OCI-LY7 (cell line): ENCODE results near the gene NAGS. TPM values are rescaled to one million over a fixed set of nuclear protein-coding genes. Genes with fewer than 3 reads are reported as not detected.

Experiments used
- BruUV-seq: library from RNA; stranded (reverse); fragments of 400-500 nt; replicated peaks from 2 replicates; lab custom pipeline; 2021; lab: Mats Ljungman, UMichigan
- CTCF ChIA-PET: fragments of 300-600 bp; sonication (Branson Sonifier 250); formaldehyde crosslinking; loops from one replicate; lab custom pipeline; 2022; ENCODE audit warnings: antibody characterized with exemption; ENCODE audit not compliant: unreplicated experiment; lab: Charles Lee
- POLR2A ChIA-PET: fragments of 300-600 bp; sonication (Branson Sonifier 250); formaldehyde crosslinking; loops from one replicate; lab custom pipeline; 2022; ENCODE audit warnings: antibody characterized with exemption; lab: Charles Lee
- DNase-seq: peaks from one replicate; pipeline ENCODE4 v3.0.0-alpha.2; 2015; ENCODE audit warnings: low spot score
- H2AFZ ChIP-seq: fragments of 200-600 bp; sonication (generic), shearing (Covaris generic); 2 replicates; pipeline ENCODE4 v1.6.1; 2014; ENCODE audit warnings: mild to moderate bottlenecking, antibody characterized with exemption, low read length, moderate library complexity
- H3K27ac ChIP-seq: fragments of 200-600 bp; sonication (generic); 2 replicates; pipeline ENCODE4 v1.5.1; 2014; ENCODE audit warnings: mixed run types, low read depth, mild to moderate bottlenecking, moderate library complexity, low read length, inconsistent platforms; ENCODE audit not compliant: poor library complexity, severe bottlenecking
- H3K36me3 ChIP-seq: fragments of 200-600 bp; sonication (generic); 2 replicates; pipeline ENCODE4 v1.6.1; 2014; ENCODE audit warnings: mild to moderate bottlenecking, antibody characterized with exemption, low read length, moderate library complexity, mixed read lengths; ENCODE audit not compliant: insufficient read depth
- H3K4me1 ChIP-seq: fragments of 200-600 bp; sonication (generic); 2 replicates; pipeline ENCODE4 v1.5.1; 2014; ENCODE audit warnings: mild to moderate bottlenecking, low read length; ENCODE audit not compliant: insufficient read depth, poor library complexity, severe bottlenecking
- H3K4me2 ChIP-seq: fragments of 200-600 bp; sonication (generic); 2 replicates; pipeline ENCODE4 v1.6.1; 2014; ENCODE audit warnings: mild to moderate bottlenecking, low read length
- H3K4me3 ChIP-seq: fragments of 200-600 bp; sonication (generic); 2 replicates; pipeline ENCODE4 v1.5.1; 2014; ENCODE audit warnings: mild to moderate bottlenecking, low read depth, low read length; ENCODE audit not compliant: poor library complexity, severe bottlenecking
- H3K79me2 ChIP-seq: fragments of 200-600 bp; sonication (generic); 2 replicates; pipeline ENCODE4 v1.6.1; 2016; ENCODE audit warnings: low read depth, mild to moderate bottlenecking, low read length, moderate library complexity, mixed read lengths; ENCODE audit not compliant: insufficient read depth
- H3K9me2 ChIP-seq: fragments of 200-600 bp; sonication (generic); 2 replicates; pipeline ENCODE4 v1.6.1; 2016; ENCODE audit warnings: mild to moderate bottlenecking, low read length, mixed read lengths; ENCODE audit not compliant: insufficient read depth
- H3K9me3 ChIP-seq: fragments of 200-600 bp; sonication (generic); 2 replicates; pipeline ENCODE4 v1.6.1; 2014; ENCODE audit warnings: mild to moderate bottlenecking, mixed run types, low read length, mixed read lengths
- H4K20me1 ChIP-seq: fragments of 200-600 bp; sonication (generic); 2 replicates; pipeline ENCODE4 v1.6.1; 2014; ENCODE audit warnings: mild to moderate bottlenecking, antibody characterized with exemption, low read length, moderate library complexity, mixed read lengths; ENCODE audit not compliant: insufficient read depth
- EZH2phosphoT487 ChIP-seq: fragments of 200-600 bp; sonication (generic); IDR thresholded peaks from 2 replicates; pipeline ENCODE4 v1.6.1; 2018; ENCODE audit warnings: low read depth, borderline replicate concordance, mild to moderate bottlenecking, mixed run types, antibody characterized with exemption, low read length, moderate library complexity, mixed read lengths
- intact Hi-C: fragments of 100-400 bp; cut with micrococcal nuclease; formaldehyde crosslinking; loops from one replicate; pipeline ENCODE4 v1.10.0; 2022; ENCODE audit not compliant: unreplicated experiment
- total RNA-seq, 2 experiments: library from RNA; depleted of rRNA in 1 of 2; stranded (reverse); fragments of >200 nt in 1 of 2; shearing (Covaris generic) in 1 of 2; gene quantifications; 2 replicates each; pipeline ENCODE4 v1.2.3, GENCODE V29; 2014 to 2022
- TF ChIP-seq, protein P1 (sequence below): fragments of 200-600 bp; sonication (generic); conservative IDR thresholded peaks from 2 replicates; pipeline ENCODE4 v1.5.1; 2014; ENCODE audit warnings: mild to moderate bottlenecking, antibody characterized with exemption, low read length, moderate library complexity, mixed read lengths

Gene NAGS
- total RNA-seq, 2 experiments from 2014 or later = 0.32 to 1.5 TPM

GRCh38 chr17:43988301-43988700 is 16.1 kb upstream of the NAGS start:
- Histone ChIP-seq H3K36me3 (no peaks in the 10 kb centered on the region), H3K4me2 (no peak overlapping the region), H3K79me2 (no peaks in the 10 kb centered on the region), H3K9me2 (no peaks in the 10 kb centered on the region), H3K4me1 (no peaks in the 10 kb centered on the region), H3K9me3 (no peaks in the 10 kb centered on the region), H3K27ac (no peak overlapping the region), H3K4me3 (no peak overlapping the region), H4K20me1 (no peaks in the 10 kb centered on the region), H2AFZ (no peak overlapping the region)
- BruUV-seq = no TSS peak
- CTCF ChIA-PET = no interaction called here
- POLR2A ChIA-PET = interaction anchor here (0.6 kb wide), 2 partner anchors 293 to 1337 kb away, joined by 3 read pairs; no protein-coding TSS in a partner anchor
- no peak for DNase-seq
- no peak for TF ChIP-seq EZH2phosphoT487
- TF ChIP-seq, protein P1, sequence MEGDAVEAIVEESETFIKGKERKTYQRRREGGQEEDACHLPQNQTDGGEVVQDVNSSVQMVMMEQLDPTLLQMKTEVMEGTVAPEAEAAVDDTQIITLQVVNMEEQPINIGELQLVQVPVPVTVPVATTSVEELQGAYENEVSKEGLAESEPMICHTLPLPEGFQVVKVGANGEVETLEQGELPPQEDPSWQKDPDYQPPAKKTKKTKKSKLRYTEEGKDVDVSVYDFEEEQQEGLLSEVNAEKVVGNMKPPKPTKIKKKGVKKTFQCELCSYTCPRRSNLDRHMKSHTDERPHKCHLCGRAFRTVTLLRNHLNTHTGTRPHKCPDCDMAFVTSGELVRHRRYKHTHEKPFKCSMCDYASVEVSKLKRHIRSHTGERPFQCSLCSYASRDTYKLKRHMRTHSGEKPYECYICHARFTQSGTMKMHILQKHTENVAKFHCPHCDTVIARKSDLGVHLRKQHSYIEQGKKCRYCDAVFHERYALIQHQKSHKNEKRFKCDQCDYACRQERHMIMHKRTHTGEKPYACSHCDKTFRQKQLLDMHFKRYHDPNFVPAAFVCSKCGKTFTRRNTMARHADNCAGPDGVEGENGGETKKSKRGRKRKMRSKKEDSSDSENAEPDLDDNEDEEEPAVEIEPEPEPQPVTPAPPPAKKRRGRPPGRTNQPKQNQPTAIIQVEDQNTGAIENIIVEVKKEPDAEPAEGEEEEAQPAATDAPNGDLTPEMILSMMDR = no peak
- intact Hi-C loops = no loop called here

DNA sequence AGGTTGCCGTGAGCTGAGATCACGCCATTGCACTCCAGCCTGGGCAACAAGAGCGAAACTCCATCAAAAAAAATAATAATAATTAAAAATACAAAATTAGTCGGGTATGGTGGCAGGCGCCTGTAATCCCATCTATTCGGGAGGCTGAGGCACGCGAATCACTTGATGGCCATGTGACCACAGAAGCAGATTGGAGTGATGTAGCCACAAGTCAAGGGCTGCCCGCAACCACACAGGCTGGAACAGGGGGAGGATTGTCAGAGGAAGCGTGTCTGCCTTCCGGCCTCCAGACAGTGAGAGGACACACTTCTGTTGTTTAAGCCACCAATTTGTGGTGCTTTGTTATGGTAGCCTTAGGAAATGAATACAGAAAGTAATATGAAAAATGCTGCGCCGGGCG is 11.8 kb upstream of the NAGS start:
- Histone ChIP-seq H4K20me1 (no peaks in the 10 kb centered on the region), H3K4me3 (no peak overlapping the region), H3K79me2 (no peaks in the 10 kb centered on the region), H3K27ac (no peak overlapping the region), H3K9me2 (no peaks in the 10 kb centered on the region), H3K4me1 (no peaks in the 10 kb centered on the region), H3K36me3 (no peaks in the 10 kb centered on the region), H3K4me2 (no peak overlapping the region), H2AFZ (no peak overlapping the region), H3K9me3 (no peaks in the 10 kb centered on the region)
- intact Hi-C loops = no loop called here
- POLR2A ChIA-PET = interaction anchor here (0.6 kb wide), 1 partner anchor 77 kb away, joined by 6 read pairs; no protein-coding TSS in a partner anchor
- DNase-seq = no peak
- CTCF ChIA-PET = no interaction called here
- no TSS peak for BruUV-seq
- TF ChIP-seq, protein P1 = no peak
- TF ChIP-seq EZH2phosphoT487 = no peak

DNA sequence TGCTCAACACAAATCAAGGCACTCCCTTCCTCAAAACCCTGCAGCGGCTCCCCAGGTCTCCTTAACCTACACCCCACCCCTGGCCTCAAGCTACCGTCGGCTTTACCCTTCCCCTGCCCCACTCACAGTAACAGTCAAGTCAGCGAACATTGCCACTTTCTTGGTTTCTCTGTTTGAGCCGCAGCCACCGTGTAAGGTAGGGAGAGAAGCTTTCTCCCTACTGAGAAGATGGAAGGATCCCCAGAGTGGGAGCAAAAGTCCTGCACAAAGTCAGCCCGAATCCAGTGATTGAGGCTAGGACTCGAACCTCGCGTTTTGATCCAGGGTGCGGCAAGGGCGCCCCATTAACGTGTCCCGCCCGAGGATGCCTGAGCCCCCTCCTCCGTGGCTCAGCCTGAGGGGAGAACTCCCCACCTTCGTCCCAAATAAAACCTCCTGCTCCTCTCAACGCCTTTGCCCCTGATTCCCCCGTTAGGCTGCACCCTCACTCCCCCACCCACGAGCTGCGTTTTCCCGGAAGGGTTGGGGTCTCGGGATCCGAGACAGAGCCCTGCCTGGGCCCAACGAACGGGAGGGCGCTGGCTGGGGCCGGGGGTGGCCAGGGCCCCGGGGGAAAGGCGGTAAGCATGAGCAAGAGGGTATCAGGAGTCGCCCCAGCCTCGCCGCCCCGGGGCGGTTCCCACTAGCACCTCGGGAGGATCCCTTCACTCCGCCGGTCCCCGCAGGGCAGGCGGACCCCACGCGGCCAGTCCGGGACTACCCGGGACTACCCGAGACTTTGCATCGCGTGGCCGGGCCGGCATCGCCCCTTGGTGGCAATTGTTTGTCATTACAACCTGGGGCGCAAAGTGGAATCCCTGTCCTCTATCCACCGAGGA is 9.9 kb upstream of the NAGS start:
- no peak overlapping the region for H2AFZ ChIP-seq
- H3K9me2 ChIP-seq = no peaks in the 10 kb centered on the region
- TF ChIP-seq, protein P1 = peak; percentile 84
- no peak for TF ChIP-seq EZH2phosphoT487
- DNase-seq = peak; percentile 52
- no peaks in the 10 kb centered on the region for H3K79me2 ChIP-seq
- no peaks in the 10 kb centered on the region for H3K36me3 ChIP-seq
- no peaks in the 10 kb centered on the region for H4K20me1 ChIP-seq
- no peak overlapping the region for H3K4me2 ChIP-seq
- no peak overlapping the region for H3K27ac ChIP-seq
- CTCF ChIA-PET = interaction anchor here (0.5 kb wide), 1 partner anchor 56 kb away, joined by 3 read pairs; no protein-coding TSS in a partner anchor
- no peaks in the 10 kb centered on the region for H3K9me3 ChIP-seq
- no TSS peak for BruUV-seq
- no peak overlapping the region for H3K4me3 ChIP-seq
- POLR2A ChIA-PET = no interaction called here
- intact Hi-C loops = loop anchor here (1.0 to 2.0 kb wide), 2 partner anchors 50 to 114 kb away; no protein-coding TSS in a partner anchor
- no peaks in the 10 kb centered on the region for H3K4me1 ChIP-seq
